ENCODE results near the gene ZNF296. TPM values are rescaled to one million over a fixed set of nuclear protein-coding genes. Genes with fewer than 3 reads are reported as not detected.

The ZNF296 gene
- total and polyA plus RNA-seq, 2 of the 13 experiments (the other 11 are each of a cell fraction or from before 2014, with no cell fraction given): 0.26 to 0.62 TPM

- no peak for TF ChIP-seq ZBTB46 (CRISPR knock-in tag; IDR thresholded peaks at IDR 0.05; ENCODE audit: borderline replicate concordance)
- no peak for TF ChIP-seq THYN1 (CRISPR knock-in tag; IDR thresholded peaks at IDR 0.05; ENCODE audit: borderline replicate concordance, low read depth)
- no peak for TF ChIP-seq KLF9 (CRISPR knock-in tag; IDR thresholded peaks at IDR 0.05; ENCODE audit: low read depth)
- no peak for TF ChIP-seq NFIC (IDR thresholded peaks at IDR 0.05; ENCODE audit: low read length)
- no peak for TF ChIP-seq SRSF4 (IDR thresholded peaks at IDR 0.05; ENCODE audit: low read depth, low read length, poor library complexity, severe bottlenecking)
- no peak for TF ChIP-seq KAT2B (IDR thresholded peaks at IDR 0.05; ENCODE audit: borderline replicate concordance, low read depth, low read length)
- no peak for TF ChIP-seq ZNF205 (CRISPR knock-in tag; IDR thresholded peaks at IDR 0.05)
- peak; percentile 12 for TF ChIP-seq SKI (IDR thresholded peaks at IDR 0.05; ENCODE audit: partially characterized antibody)
- TF ChIP-seq NFE2L2 (IDR thresholded peaks at IDR 0.05; ENCODE audit: low read length): no peak
- TF ChIP-seq PBX2 (CRISPR knock-in tag; IDR thresholded peaks at IDR 0.05): no peak
- peak; percentile 92 for TF ChIP-seq GATAD1 (CRISPR knock-in tag; IDR thresholded peaks at IDR 0.05)
- no peak for TF ChIP-seq NFRKB (IDR thresholded peaks at IDR 0.05)
- TF ChIP-seq MATR3 (CRISPR knock-in tag; IDR thresholded peaks at IDR 0.05): no peak
- TF ChIP-seq ZNF513 (CRISPR knock-in tag; conservative IDR thresholded peaks at IDR 0.05): 0 out of 2 replicates have a peak, but pooled peaks have one; percentile 56
- 0 out of 2 replicates have a peak, but pooled peaks have one; percentile 82 for TF ChIP-seq TEF (CRISPR knock-in tag; IDR thresholded peaks at IDR 0.05)
- 0 out of 2 replicates have a peak, but pooled peaks have one; percentile 44 for TF ChIP-seq ZSCAN31 (CRISPR knock-in tag; IDR thresholded peaks at IDR 0.05; ENCODE audit: low read depth)
- TF ChIP-seq CBFB (CRISPR knock-in tag; IDR thresholded peaks at IDR 0.05): no peak
- no peak for TF ChIP-seq RBM22 (optimal IDR thresholded peaks at IDR 0.05; ENCODE audit: low read length)
- peak; percentile 56; the same call in 1 of the 2 replicates for TF ChIP-seq TIGD3 (CRISPR knock-in tag; IDR thresholded peaks at IDR 0.05; ENCODE audit: borderline replicate concordance)
- no peak for TF ChIP-seq ZNF44 (CRISPR knock-in tag; IDR thresholded peaks at IDR 0.05)
- TF ChIP-seq ZNF138 (CRISPR knock-in tag; IDR thresholded peaks at IDR 0.05; ENCODE audit: low read depth): no peak
- TF ChIP-seq HES4 (CRISPR knock-in tag; IDR thresholded peaks at IDR 0.05; ENCODE audit: borderline replicate concordance): 0 out of 2 replicates have a peak, but pooled peaks have one; percentile 94
- 0 out of 2 replicates have a peak, but pooled peaks have one; percentile 23 for TF ChIP-seq ZNF724P (CRISPR knock-in tag; IDR thresholded peaks at IDR 0.05; ENCODE audit: borderline replicate concordance)
- TF ChIP-seq ZFP36L2 (CRISPR knock-in tag; IDR thresholded peaks at IDR 0.05): 0 out of 2 replicates have a peak, but pooled peaks have one; percentile 52
Measured at GRCh38 chr19:45038931-45039893, 37.1 kb downstream of the ZNF296 start, which contains the start of gene CLASRP (continued).
